Right ventricle myocardium superior (tissue), 1 donor: Measurements from ENCODE around the gene FAM171A2. TPM values are rescaled to one million over a fixed set of nuclear protein-coding genes. Genes with fewer than 3 reads are reported as not detected.

Experiments used
- ATAC-seq: fragments of 200-7000 bp; cut with Tn5 transposase; one replicate; pipeline ENCODE4 v1.9.1; 2020; ENCODE audit warnings: mild to moderate bottlenecking; ENCODE audit not compliant: poor library complexity
- DNase-seq: peaks from one replicate; pipeline ENCODE4 v3.0.0-alpha.2; 2020
- intact Hi-C: fragments of 100-400 bp; cut with DNase I; formaldehyde crosslinking; loops from one replicate; pipeline ENCODE4 v1.11.2; 2022
- total RNA-seq: library from RNA; stranded (reverse); fragmentation: NEBNext Ultra II Directional; extraction: Animal tissue kit (Norgen Biotek cat#: 25700); gene quantifications from one replicate; pipeline ENCODE4 v1.2.1, GENCODE V29; 2021
- donor health status: DM: no; HTN: yes; CAD: no; lungs with severe emphysema.

Gene FAM171A2
- total RNA-seq, 1 donor from 2014 or later: 0.62 TPM

GRCh38 chr17:44315760-44316731 lies 47.6 kb downstream of the FAM171A2 start:
- DNase-seq: no peak
- intact Hi-C loops: no loop called here
- ATAC-seq: no peak

GRCh38 chr17:44314869-44315661 lies 48.6 kb downstream of the FAM171A2 start:
- ATAC-seq (no peak), DNase-seq (no peak)
- intact Hi-C loops: no loop called here

- intact Hi-C loops: no loop called here
- ATAC-seq (no peak), DNase-seq (no peak)
Observed at GRCh38 chr17:44314524-44314868, 49.2 kb downstream of the FAM171A2 start.

- DNase-seq (no peak), ATAC-seq (no peak)
- intact Hi-C loops: no loop called here
Observed at GRCh38 chr17:44314031-44314430, 49.6 kb downstream of the FAM171A2 start.

GRCh38 chr17:44312396-44313104 lies 51.1 kb downstream of the FAM171A2 start:
- no peak for DNase-seq
- ATAC-seq: no peak
- intact Hi-C loops: no loop called here

GRCh38 chr17:44311562-44312181 lies 52.0 kb downstream of the FAM171A2 start:
- intact Hi-C loops: no loop called here
- DNase-seq (no peak), ATAC-seq (no peak)

GRCh38 chr17:44310609-44311376 lies 52.9 kb downstream of the FAM171A2 start:
- intact Hi-C loops: no loop called here
- no peak for ATAC-seq
- DNase-seq: no peak

- DNase-seq (no peak), ATAC-seq (no peak)
- intact Hi-C loops: no loop called here
Observed at GRCh38 chr17:44310188-44310587, 53.5 kb downstream of the FAM171A2 start.

- intact Hi-C loops: no loop called here
- DNase-seq (no peak), ATAC-seq (no peak)
Observed at GRCh38 chr17:44309472-44309871, 54.2 kb downstream of the FAM171A2 start.

- ATAC-seq: peak; percentile 3
- intact Hi-C loops: no loop called here
- DNase-seq: no peak
Observed at GRCh38 chr17:44308865-44309264, 54.8 kb downstream of the FAM171A2 start.

GRCh38 chr17:44308320-44308818 lies 55.3 kb downstream of the FAM171A2 start, which contains the start of gene RUNDC3A:
TSS of gene RUNDC3A (plus strand) at chr17:44308601. CDS start at chr17:44308833, 232 bp downstream.
- peak; percentile 91 for DNase-seq
- intact Hi-C loops: no loop called here
- ATAC-seq: peak; percentile 99

- DNase-seq (no peak), ATAC-seq (peak; percentile 74)
- intact Hi-C loops: no loop called here
Observed at GRCh38 chr17:44307387-44308186, 56.1 kb downstream of the FAM171A2 start.

GRCh38 chr17:44304651-44305050 lies 59.0 kb downstream of the FAM171A2 start:
- ATAC-seq: no peak
- intact Hi-C loops: no loop called here
- no peak for DNase-seq
